Ramos (cell line): Measurements from ENCODE around the gene ERI2.
"Not testable (repeated sequence)": the region's sequence is repeated elsewhere in the genome, so short reads cannot be mapped to it uniquely, and the experiment has no call there.

Experiments
- in situ Hi-C: fragments of 300-500 bp; cut with MboI; formaldehyde crosslinking; loops from one replicate; pipeline ENCODE4 v1.14.3; 2022; ENCODE audit warnings: low sequenced_read_pairs; ENCODE audit not compliant: unreplicated experiment

Gene ERI2

DNA sequence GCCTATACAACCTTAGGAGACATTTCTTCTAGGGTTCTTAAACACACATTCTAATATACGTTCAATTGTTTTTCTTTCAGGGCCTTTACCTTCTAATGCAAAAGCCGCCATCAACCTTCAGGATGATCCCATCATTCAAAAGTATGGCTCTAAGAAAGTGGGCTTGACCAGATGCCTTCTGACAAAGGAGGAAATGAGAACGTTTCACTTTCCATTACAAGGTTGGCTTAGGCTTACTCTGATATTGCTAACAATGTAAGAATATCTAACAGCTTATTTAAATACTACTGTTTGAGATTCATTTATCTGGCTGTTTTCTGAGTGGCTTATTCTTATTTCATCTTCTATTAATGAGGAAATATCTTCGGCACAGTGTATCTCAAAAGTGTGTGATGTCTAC, 15.4 kb upstream of the ERI2 start:
- in situ Hi-C loops = no loop called here

DNA sequence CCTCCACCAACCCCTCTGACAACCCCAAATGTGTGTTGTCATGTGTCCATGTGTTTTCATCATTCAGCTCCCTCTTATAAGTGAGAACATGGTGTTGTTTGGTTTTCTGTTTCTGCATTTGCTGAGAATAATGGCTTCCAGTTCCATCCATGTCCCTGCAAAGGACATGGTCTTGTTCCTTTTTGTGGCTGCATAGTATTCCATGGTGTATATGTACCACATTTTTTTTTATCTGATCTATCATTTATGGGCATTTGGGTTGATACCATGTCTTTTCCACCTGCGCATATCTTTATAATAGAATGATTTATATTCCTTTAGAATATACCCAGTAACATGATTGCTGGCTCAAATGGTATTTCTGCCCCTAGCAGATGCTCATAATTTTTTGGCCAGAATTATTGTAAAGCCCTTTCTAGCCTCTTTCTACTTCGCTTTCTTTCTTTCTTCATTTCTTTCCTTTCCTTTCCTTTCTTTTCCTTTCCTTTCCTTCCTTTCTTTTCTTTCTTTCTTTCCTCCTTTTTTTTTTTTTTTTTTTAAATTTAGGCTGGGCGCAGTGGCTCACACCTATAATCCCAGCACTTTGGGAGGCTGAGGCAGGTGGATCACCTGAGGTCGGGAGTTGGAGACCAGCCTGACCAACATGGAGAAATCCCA, 12.8 kb upstream of the ERI2 start:
- in situ Hi-C loops = no loop called here

DNA sequence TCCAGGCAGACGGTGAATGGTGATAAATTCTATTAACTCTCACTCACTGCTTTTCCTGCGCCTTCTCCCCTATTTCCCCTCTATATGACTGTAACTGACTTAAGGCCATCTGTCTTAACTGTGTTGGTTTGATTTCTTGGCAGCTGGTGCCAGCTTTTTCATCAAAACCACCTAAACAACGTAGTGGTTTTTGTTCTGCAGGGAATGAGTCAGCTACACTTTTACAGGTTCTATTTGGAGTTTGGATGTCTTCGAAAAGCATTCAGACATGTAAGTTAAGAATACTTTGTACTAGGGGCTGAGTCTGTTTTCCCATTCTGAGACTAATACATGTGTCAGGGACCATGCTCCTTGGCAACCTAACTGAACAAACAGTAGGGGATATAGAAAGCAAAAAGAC, 8.5 kb upstream of the ERI2 start:
- in situ Hi-C loops = no loop called here

DNA sequence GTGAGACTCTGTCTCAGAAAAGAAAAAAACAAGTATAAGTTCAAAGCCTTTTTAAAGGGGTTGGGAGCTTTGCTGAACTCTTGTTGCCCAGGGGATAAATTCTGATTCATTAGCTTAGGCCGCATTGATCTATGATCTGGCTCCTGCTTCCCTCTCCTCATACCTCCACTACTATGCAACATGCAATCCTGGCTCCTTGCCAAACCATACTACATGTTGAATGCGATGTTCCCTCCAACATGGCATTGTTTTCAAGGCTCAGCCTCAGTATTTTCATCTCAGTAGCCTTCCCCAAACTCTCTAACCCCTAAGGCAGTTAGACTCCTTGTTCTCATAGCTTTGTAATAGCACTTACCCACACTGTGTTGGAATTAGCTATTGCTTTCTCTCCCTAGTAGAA, 6.2 kb upstream of the ERI2 start:
- in situ Hi-C loops = no loop called here

DNA sequence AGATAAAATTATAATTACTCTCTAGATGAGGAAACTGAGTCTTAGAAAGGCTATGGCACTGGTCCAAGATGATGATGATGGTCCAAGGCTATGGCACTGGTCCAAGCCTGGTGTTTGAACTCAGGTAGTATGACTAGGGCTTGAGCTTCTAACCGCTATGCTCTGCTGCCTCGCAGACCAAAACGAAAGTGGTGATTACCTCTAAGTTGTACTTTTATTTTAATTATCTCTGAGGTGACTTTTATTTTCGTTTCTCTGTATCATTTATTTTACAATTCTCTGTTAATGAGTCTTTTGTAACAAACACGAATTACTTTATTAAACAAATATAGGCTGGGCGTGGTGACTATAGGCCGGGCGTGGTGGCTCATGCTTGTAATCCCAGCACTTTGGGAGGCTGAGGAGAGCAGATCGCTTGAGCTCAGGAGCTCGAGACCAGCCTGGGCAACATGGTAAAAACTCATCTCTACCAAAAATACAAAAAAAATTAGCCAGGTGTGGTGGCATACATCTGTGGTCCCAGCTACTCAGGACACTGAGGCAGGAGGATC, 5.7 kb upstream of the ERI2 start:
- in situ Hi-C loops = no loop called here

DNA sequence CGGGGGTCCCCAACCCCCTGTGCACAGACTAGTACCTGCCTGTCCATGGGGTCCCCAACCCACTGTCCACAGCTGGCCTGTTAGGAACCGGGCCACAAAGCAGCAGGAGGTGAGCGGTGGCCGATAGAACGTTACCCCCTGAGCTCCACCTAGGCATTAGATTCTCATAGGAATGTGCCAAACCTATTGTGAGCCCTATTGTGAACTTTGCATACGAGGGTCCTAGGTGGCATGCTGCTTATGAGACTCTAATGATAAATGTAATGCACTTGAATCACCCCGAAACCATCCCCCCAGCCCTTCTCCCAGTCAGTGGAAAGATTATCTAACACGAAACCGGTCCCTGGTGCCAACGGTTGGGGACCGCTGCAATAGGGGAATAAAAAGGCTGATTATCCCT, 1.6 kb upstream of the ERI2 start:
- in situ Hi-C loops = no loop called here

DNA sequence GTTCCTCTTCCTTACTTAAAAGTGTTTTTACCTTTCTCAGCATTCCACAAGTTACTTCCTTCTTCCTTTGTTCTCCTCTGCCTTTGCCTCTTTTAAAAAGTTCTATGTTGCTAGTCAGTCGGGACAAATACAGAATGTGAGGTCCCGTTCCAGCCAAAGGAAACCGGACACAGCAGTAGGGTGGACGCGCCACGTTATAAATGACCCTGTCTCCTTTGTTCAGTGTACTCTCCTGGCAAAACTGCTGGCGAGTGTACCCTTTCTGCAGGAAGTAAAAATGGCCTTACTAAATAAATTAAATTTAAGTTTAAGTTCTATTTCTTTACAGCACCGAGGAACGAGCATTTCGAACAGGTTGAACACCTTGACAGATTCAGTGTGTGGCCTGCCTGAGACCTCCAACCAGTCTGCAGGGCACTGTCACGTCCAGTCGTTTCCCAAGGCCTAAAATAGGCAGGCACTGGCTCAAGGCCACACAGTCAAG, 546 bp downstream of the ERI2 start:
- in situ Hi-C loops = not testable (repeated sequence)

DNA sequence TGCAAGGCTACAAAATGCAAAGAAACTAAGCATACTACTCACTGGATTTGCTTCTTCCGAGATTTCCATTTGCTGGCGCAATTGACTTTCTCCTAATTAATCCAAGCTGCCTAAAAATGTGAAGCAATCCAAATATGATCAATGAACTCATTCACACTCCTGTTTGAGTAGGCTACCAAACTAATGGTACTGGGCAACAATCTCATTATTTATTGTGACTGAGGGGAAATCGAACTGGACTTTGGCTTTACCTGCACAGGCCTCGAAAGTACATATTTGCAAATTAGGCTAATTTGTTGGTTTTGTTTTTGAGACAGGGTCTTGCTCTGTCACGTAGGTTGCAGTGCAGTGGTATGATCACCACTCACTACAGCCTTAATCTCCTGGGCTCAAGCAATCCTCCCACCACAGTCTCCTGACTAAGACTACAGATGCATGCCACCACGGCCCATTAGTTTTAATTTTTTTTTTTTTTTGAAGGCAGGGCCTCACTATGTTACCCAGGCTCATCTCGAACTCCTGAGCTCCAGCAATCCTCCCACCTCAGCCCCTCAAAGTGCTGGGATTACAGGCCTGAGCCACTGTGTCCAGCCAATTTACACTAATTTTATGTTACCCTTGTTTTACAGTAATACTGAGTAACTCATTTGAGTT, 2.6 kb downstream of the ERI2 start:
- in situ Hi-C loops = no loop called here

DNA sequence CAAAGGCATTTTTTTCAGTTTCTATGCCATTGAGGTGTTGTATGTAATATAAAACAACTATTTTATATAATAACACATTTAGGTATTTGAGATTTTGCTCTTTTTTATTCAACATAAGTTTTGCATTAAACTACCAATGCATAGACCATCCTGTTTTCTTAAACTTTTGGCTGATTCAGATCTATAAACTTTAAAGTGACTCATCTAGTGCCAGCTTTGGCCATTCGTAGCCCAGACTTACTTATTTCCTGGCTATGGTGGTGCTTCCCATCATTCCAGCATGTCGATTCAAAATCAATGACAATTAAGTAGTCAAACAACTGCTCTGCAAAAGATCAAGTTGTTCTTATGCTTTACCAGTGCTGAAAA, 3.1 kb downstream of the ERI2 start:
- in situ Hi-C loops = no loop called here

DNA sequence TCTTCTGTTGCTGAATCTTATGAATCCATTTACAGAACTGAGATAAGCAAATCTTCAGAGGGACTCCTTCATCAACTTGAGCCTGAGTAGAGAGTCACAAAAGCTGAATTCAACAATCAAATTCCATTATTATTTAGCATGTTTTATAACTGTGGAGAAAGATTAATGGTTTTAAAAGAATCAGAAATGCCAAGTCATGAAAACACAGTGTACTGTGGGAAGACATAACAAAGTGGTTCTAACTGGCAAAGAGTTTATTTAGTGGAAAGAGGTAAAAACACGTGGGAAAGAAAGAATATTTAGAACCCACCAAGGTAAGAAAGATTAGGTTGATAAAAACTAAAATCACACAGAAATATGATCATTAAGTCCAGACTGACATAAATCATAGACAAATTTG, 5.0 kb downstream of the ERI2 start:
- in situ Hi-C loops = no loop called here

DNA sequence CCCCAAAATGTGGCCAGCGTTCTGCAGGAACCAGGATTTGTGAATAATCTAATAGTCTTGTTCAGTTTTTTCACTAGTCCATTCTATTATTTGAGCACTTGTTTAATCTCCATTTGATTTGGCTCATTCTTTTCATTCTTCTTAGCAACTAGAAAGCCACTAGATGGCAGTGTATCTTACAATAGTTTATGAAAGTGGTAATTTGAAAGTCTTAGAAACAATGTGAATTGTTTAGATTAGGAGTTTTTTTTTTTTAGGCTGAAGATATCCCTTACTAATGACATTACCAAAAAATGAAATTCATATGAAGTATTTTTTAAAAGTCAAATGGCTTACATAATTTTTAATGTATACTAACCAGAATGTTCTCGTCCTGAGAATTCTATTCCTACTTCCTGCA, 6.7 kb downstream of the ERI2 start:
- in situ Hi-C loops = no loop called here

DNA sequence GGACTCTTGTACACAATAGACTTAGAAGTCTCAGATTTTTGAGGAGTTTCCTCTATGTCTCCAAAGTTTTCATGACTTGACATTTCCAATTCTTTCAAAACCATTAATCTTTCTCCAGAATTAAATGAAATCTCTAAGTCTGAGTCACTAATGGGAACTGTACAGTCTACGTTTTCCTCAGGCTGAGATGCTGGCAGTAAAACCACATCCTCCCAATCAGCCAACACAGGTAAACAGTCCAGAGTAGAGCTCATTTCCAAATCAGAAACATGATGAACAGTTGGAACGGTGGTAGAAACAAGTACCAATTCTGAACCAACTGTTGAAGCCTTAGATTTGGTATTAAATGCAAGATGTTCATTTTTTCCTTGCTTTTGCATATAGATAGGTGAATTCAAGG, 7.9 kb downstream of the ERI2 start:
- in situ Hi-C loops = no loop called here

DNA sequence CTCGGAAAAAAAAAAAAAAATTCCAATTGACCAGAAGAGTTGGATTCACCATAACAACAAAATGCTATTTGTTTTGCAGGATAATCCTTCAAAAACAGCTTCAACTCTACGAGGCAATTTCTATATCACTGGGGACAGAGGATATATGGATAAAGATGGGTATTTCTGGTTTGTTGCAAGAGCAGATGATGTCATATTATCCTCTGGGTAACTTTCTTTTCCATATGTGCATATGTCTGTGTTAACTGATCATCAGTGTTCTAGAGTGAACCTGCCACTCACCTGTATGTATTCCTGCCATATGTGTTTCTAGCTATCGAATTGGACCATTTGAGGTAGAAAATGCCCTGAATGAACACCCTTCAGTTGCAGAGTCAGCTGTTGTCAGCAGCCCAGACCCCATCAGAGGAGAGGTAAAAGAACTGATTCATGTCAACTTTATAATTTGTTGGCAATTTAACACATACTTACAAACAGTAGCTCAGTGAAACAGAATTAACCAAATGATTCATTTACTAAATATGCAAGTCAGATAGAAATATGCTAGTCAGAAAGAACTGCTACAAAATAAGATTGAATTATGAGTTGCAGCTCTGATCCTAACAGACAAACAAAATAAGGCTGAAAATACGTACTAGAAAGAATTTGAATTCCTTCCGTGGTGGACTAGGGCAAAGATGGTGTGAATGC, 14.2 kb downstream of the ERI2 start:
- in situ Hi-C loops = no loop called here

DNA sequence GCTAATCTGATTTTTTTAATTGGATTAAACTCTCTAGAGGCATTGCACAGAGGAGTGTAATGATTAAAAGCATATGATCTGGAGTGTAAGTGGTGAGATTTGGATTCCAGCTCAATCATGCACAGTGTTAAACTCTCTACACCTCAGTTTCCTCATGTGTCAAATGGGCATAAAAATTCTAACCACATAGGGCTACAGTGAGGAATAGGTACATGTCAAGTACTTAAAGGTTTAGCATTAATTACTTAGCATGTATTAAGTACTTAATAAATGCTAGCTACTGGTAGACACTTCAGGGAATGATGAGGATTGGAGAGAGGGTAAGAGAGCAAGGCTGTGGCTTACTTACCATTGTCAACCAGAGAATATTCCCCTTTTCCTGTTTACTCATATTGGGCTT, 17.1 kb downstream of the ERI2 start:
- in situ Hi-C loops = no loop called here

DNA sequence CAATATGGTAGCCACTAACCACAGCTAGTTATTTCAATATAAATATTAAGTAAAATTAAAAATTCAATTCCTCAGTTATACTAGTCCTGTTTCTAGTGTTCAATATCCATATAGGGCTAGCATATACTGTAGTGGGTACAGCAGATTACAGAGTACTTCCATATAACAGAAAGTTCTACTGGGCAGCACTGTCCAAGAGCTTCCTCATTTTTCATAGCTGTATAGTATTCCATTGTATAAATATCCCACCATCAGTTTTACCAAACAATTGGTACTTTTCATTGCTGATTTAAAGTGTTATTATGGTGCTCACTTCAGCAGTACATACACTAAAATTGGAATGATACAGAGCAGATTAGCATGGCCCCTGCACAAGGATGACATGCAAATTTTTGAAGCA, 22.1 kb downstream of the ERI2 start:
- in situ Hi-C loops = no loop called here

DNA sequence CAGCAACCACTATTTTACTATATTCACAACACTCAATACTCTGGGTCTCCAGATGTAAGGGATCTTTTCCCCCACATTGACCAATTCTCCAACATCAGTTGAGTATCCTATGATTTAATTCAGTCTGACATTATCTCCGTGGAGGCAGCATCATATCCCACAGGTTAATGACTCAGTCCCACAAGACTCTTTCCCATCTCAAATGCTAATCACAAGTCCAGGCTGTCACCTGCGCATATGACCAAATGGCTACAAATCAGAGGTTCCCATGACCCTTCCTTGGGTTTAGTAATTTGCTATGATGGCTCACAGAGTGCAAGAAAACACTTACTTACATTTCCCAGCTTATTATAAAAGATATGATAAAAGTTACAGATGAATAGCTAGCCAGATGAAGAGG, 23.8 kb downstream of the ERI2 start:
- in situ Hi-C loops = no loop called here

DNA sequence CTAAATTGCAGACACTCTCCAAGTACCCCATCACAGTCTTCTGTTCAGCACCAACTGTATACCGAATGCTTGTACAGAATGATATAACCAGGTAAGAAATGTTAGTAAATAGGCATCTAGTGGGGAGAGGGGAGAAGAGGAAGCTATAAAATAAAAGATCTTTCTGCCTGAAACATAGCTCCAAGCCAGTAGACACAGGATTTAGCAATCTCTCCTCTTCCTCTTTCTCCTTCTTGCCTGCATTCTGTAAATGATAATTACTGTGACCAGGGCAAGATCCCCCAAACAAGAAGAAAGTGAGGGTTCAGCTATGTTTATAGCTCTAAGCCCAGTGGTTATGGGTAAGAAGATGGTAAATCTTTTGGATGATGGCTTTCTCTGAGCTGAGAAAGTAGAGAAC, 24.6 kb downstream of the ERI2 start:
- in situ Hi-C loops = no loop called here

DNA sequence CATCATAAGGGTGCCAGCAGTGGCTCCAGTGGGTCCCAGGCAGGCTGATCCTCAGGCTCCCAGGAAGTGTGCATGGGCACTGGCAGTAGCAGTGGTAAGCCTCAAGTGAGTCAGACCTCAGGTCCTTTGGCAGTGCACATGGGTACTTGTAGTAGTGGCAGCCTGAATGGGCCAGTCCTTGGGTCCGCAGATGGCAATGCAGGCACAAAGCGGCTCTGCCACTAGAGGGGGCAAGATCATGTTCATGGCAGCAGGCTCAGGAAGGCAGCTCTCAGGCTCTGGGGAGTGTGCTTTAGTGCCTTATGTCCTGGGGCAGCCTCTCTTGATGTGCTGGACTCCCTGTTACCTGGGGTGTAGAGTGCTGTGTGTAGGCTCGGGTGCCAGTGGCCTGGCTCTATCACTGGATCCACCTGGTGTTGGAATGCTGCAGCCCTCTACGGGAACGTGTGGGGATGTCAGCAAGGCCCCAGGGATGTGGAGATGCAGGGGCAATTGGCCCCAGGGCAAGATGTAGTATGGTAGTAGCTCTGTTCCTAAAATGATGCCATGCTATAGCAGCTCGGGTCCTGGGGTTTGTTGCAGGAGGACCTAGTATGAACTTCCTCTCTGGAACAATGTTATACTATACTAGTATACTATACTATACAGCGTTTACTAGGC, 31.4 kb downstream of the ERI2 start:
- in situ Hi-C loops = no loop called here

DNA sequence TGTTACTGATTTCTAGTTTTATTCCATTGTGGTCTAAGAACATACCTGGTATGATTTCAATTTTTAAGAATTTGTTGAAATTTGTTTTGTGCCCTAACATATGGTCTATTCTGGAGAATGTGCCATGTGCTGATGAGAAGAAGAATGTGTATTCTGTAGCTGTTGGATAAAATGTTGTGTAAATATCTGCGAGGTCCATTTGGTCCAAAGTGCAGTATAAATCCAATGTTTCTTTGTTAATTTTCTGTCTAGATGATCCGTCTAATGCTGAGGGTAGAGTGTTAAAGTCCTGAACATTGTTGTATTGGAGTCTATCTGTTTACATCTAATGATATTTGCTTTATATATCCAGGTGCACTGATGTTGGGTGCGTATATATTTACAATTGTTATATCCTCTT, 32.6 kb downstream of the ERI2 start:
- in situ Hi-C loops = no loop called here

DNA sequence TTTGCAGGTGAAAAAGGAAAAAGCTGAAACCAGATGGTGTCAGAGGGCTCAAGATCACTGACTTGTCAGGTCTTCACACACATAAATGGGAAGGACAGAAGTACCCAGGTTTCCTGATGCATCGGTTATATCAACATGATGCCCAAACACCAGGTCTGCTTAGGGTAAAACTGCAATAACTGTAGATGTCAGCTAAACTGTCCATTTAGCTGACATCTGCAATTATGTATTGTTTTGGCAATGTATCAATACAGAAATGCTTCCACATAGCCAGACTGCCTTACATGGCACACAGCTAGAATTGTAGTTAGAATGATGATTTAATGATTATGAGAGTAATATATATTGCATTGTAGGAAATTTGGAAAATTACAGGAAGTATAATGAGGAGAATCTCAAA, 37.5 kb downstream of the ERI2 start:
- in situ Hi-C loops = no loop called here

DNA sequence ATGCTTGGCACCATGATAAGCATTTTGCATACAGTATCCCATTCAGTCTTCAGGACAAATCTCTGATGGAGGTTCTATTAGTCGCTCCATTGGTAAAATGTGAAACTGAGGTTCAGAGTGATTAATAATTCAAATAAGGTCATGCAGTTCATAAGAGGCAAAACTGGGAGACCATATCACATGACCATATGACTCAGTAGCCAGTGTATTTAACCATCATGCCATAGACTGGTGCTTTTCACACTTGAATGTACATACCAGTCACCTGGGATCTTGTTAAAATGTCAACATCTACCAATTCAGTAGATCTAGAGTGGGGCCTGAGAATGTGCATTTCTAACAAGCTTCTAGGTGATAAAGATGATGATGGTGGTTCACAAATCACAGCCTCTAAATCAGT, 38.2 kb downstream of the ERI2 start:
- in situ Hi-C loops = no loop called here
